Measurements from ENCODE around the gene EFNA1.

Gene EFNA1, protein sequence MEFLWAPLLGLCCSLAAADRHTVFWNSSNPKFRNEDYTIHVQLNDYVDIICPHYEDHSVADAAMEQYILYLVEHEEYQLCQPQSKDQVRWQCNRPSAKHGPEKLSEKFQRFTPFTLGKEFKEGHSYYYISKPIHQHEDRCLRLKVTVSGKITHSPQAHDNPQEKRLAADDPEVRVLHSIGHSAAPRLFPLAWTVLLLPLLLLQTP

DNA sequence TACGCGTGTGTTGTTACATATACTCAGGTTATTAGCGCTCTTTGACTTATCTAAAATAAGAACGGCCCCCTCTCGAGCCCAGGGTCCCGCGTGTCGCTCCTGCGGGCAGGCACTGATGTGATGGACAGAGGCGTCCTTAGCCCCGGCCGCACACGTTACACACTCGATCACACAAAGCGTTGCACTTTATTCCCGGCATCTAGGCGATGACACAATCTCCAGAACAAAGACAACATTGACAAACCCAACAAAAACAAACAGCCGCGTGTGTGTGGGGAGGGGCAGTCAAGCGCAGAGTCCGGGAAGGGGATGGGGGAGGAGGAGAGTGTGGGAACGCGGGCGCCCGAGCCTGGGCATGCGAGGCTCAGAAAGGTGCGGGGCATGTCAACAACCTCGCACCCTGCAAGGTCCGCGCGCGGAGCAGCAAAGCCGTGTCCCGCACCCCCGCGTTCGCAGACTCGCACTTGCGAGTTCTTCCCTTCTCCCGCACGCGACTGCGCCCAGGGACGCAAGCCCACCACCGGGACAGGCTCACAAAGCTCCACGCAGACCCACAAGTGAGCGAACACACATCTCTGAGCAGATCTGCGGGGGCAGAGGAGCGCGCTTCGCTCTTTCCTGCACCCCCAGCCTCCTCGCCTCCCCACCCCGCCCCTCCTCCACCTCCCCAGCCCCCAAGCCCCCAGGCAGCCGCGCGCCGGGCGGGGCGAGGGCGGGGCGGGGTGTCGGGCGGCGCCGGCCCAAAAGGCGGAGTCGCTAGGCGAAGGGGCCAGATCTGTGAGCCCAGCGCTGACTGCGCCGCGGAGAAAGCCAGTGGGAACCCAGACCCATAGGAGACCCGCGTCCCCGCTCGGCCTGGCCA, at the start of gene EFNA1:
Gene EFNA1, plus strand, starts transcription at position 772 of the 862 bp plus-strand sequence. CDS start 102 bp downstream, outside the sequence.
- H3K4me3 ChIP-seq (ENCODE audit: low read depth, low read length), result peak within 1 kb of the TSS; percentile 54
- DNase-seq (ENCODE audit: low read depth), result peak; percentile 37

DNA sequence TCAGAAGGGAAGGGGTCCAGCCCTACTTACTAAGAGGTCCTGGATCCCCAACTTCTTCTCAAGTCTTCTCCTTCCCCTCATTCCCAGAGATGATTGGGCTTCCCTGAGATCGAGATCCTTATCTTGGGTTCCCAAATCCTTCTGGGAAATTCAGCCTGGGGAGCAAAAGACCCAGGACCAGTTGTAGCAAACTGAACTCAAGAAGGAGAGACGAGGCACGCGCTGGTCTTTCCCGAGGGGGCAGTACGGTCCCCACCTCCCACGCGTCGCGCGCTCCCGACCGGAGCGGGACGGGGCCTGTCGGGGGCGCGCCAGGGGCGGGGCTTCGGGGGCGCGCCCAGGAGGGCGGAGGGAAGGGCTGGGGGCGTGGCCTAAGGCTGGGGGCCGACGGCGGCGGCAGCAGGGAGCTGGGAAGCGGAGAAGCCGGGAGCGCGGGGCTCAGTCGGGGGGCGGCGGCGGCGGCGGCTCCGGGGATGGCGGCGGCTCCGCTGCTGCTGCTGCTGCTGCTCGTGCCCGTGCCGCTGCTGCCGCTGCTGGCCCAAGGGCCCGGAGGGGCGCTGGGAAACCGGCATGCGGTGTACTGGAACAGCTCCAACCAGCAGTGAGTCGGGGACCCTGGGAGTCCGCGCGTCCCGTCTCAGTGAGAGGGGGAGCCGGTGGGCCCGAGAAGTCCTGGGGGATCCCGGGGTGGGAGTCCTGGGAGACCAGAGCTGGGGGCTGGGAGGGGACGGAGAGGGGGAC, 49.0 kb upstream of the EFNA1 start, which contains the start of gene EFNA3:
Gene EFNA3, plus strand, starts transcription at position 369 of the 741 bp plus-strand sequence. Its CDS starts 105 bp downstream, at position 474.
- peak within 1 kb of the TSS; percentile 41 for H3K4me3 ChIP-seq (ENCODE audit: low read depth, low read length)
- DNase-seq (ENCODE audit: low read depth), result no peak

DNA sequence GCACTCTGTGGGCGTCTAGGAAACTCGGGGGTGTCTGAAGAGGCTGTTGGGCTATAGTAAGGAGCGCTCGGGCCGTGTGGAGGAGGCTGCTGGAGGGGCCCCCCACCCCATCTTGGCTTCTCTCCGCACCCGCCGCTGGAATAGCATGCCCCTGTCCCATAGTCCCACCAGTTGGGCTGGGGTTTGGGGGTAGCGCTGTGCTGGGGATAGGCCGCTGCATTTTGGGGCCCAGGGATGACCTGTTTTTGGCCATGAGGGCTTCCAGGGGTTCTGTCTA, 48.5 kb upstream of the EFNA1 start:
- peak overlapping the region; percentile 41 for H3K4me3 ChIP-seq (ENCODE audit: low read depth, low read length)
- no peak for DNase-seq (ENCODE audit: low read depth)

GRCh38 chr1:155079487-155080311, 48.0 kb upstream of the EFNA1 start:
- H3K4me3 ChIP-seq (ENCODE audit: low read depth, low read length), result peak overlapping the region; percentile 41
- DNase-seq (ENCODE audit: low read depth), result no peak

- H3K4me3 ChIP-seq (ENCODE audit: low read depth, low read length), result peak overlapping the region; percentile 20
- no peak for DNase-seq (ENCODE audit: low read depth)
Measured at GRCh38 chr1:155080312-155081228, 47.1 kb upstream of the EFNA1 start.

GRCh38 chr1:155081472-155082300, 46.0 kb upstream of the EFNA1 start:
- DNase-seq (ENCODE audit: low read depth), result no peak
- no peak overlapping the region for H3K4me3 ChIP-seq (ENCODE audit: low read depth, low read length)

- no peak overlapping the region for H3K4me3 ChIP-seq (ENCODE audit: low read depth, low read length)
- no peak for DNase-seq (ENCODE audit: low read depth)
Measured at GRCh38 chr1:155082301-155083051, 45.2 kb upstream of the EFNA1 start.

DNA sequence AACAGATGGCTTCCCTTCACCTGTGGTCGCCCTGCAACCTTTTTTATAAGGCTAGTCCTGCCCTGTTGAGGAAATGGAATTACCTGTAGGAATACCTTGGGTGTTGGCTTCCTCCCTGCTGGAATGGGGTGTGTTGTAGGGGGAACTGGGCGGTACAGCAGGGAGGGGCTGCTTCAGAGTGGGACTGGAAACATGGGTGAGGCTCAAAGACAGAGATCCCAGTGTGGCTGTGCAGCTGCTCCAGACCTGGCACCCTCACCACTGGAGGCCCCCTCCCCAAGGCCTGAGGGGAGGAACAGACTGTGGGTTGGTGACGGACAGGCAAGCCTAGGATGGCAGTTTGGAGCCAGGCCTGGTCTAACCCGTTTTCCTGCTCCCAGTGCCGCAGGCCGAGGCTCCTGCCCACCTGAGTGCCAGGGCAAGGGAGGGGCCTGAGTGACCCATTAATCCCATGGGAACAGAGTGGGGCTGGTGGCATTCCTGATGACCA, 44.6 kb upstream of the EFNA1 start:
- no peak overlapping the region for H3K4me3 ChIP-seq (ENCODE audit: low read depth, low read length)
- no peak for DNase-seq (ENCODE audit: low read depth)

DNA sequence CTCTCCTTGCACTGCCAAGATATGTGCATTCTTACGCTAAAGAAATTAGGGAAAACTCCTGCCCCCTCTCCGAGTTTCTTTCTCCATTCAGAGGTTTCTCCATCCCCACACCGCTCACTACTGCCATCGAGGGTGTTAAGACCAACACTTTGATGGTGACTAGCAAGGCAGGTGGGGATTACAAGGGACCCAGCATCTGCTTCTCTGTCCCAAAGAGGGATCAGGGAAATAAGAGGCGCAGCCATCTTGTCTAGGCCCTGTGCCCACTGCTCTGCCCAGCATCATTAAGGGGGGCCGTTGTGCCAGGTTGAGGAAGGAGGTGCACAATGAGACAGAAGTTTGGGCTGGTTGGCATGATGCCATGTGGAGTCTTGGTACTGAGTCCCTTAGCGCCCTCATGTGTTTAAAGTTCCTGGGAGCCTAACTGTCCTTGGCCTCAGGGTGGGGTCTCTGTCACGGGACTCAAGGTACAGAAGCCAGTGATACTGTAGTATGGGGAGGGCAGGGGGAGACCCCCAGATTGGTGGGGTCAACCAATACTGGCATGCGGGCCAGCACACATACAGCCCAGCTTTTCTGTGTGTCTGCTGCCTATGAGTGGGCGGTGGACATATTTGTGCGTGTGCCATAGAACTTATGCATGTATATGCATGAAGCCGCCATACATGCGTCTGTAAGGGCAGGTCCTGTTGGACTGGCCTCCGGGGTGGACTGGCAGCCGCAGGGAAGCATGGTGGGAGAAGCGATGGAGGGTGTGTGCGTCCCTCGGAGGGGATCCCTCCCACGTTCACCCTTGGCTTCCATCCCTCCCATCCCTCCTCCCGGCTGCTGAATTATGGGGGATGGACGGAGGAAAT, 43.6 kb upstream of the EFNA1 start:
- DNase-seq (ENCODE audit: low read depth), result no peak

GRCh38 chr1:155084722-155085503, 42.8 kb upstream of the EFNA1 start:
- DNase-seq (ENCODE audit: low read depth), result peak; percentile 71
- peak overlapping the region; percentile 76 for H3K4me3 ChIP-seq (ENCODE audit: low read depth, low read length)

More for the DNA sequence above, 43.6 kb upstream of the EFNA1 start:
- H3K4me3 ChIP-seq (ENCODE audit: low read depth, low read length), result peak overlapping the region; percentile 76

DNA sequence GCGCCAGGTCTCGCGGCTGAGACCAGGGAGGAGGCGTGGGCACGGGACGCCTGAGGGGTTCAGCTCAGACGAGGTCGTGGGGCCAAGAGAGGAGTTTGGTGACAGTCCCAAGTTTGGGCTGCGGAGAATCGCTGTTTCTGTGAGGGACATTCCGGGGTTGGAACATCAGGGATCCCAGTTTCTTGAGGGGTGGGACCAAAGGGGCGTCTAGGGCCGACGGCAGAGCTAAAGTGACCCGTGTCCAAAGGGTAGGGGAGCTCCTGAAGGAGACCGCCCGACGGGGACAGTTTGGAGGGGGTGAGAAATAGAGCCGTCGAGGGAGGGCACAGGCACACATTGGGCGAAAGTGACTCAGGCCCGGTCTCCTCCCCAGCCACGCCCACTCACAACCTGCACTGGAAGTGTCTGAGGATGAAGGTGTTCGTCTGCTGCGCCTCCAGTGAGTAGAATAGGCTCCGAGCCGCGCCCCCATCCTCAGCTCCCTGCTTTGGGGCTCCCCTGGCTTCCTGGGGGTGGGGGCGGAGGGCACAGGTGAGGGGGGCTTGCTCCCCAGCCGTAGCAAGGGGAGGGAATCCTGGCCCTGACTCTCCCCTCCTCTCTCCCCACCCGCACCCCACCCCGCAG, 42.1 kb upstream of the EFNA1 start:
- no peak for DNase-seq (ENCODE audit: low read depth)

DNA sequence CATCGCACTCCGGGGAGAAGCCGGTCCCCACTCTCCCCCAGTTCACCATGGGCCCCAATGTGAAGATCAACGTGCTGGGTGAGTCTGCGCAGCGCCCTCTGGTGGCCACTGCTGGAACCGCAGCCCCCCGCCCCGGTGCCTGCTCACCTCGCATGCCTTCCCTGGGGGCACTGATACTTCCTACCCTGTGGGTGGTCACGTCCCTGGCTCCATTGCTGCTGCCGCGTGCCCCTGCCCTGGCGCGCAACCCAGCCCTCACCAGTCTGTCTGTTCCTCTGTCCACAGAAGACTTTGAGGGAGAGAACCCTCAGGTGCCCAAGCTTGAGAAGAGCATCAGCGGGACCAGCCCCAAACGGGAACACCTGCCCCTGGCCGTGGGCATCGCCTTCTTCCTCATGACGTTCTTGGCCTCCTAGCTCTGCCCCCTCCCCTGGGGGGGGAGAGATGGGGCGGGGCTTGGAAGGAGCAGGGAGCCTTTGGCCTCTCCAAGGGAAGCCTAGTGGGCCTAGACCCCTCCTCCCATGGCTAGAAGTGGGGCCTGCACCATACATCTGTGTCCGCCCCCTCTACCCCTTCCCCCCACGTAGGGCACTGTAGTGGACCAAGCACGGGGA, 41.4 kb upstream of the EFNA1 start:
- DNase-seq (ENCODE audit: low read depth), result no peak
- H3K4me3 ChIP-seq (ENCODE audit: low read depth, low read length), result peak overlapping the region; percentile 76

More for the DNA sequence above, 42.1 kb upstream of the EFNA1 start:
- peak overlapping the region; percentile 76 for H3K4me3 ChIP-seq (ENCODE audit: low read depth, low read length)

- no peak overlapping the region for H3K4me3 ChIP-seq (ENCODE audit: low read depth, low read length)
- no peak for DNase-seq (ENCODE audit: low read depth)
Measured at GRCh38 chr1:155086856-155087535, 40.7 kb upstream of the EFNA1 start.
